ENCODE data around the gene E2F8.

The E2F8 gene

DNA sequence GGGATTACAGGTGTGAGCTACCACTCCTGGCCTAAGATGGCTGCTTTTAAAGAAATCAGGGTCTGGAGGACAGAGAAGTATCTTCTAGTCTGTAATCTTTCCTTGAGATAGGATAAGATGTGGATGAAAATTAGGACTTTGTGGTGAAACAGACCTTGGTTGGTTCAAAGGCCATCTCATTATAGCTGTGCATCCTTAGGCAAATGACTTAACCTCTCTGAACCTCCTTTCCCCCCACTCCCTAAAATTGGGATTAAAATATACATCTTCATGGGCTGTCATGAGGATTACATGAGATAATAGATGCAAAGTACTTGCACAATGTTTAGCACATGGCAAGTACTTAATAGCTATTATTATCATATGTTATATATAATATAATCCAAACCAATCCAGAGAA lies 10.8 kb upstream of the E2F8 start:
- no peak for DNase-seq

DNA sequence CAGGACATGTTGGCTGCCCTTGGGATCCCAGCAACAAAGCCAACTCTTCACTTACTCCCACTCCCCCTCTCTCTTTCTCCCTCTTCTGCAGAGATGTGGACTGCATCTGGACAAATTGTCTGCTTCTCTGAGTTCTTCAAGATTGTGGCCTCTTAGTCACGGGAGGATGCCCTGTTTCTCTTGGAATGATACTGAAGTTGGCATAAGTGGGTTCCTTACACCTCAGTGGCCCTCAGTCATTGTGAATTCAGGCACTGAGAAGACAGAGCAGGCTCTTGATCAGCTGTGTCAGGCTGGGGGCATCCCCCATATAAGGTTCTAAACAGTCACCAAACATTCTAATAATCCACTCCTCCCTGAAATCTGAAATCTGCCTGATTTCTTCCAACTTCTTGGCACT lies 6.1 kb upstream of the E2F8 start:
- no peak for DNase-seq

DNA sequence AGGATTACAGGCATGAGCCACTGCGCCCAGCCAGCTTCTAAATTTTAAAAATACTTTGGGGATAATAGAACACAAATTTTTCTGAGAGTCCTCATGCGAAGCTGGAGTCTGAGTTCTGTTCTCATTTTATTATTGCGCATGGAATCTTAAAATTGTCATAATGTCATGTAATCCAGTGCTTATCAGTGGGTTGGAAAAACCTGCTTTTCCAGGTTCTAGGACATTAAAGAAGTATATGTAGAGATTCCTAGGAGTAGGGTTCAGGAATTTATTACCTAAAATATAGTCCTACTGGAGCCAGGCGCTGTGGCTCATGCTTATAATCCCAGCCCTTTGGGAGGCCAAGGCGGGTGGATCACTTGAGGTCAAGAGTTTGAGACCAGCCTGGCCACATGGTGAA lies 4.6 kb upstream of the E2F8 start:
- no peak for DNase-seq

DNA sequence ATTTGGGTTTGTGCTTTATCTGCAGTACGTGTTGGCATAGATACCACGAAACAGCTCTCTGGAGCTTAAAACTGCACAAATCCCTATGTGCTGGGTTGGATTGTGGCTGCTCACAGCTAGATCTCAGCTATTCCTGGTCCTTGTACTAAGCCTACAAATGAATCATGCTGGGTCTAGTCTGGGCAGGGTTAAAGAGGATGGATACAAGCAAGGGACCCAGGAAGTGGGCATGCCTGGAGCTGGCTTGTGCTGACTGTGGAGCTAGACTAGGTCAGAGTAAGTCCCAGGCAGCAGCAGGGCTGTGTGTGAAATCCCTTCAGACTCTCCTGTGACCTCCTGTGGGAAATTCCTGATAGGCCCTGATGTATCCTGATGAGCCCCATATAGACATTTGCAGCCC lies 3.9 kb upstream of the E2F8 start:
- no peak for DNase-seq

DNA sequence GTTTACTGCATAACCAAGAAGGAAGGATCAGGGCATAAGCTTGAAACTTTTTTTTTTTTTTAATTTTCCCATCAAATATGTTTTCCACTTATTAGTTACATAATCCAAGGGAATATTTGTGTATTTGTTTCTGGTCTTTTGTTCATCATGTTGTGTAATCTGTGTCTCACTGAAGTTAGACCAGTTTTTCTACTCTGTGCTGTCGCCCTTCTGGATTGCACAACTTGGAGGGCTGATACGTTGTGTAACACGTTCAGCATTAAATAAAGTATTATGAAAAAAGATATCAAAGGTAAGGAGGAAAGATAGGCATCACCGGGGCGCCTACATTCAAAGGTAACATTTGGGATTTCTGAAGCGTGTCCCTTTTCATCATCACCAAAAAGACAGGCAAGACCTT lies 3.3 kb upstream of the E2F8 start:
- no peak for DNase-seq

DNA sequence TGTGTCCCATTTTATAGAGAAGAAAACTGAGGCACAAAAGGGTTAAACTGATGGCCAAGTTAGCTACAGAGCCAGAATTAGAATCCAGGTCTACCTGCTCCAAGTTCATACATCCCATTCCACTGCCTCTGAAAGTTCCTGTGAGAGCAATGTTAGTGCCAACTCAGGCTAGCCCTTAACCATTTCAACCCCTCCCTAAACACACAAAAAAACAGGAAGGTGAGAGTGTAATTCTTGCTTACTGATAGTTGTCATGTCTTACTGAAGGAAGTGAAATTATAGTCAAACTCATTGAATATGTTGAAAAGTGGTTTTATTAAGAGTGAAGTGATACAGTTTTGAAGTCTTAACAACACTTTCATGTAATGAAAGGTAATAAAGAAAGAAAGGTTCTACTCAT lies 2.9 kb upstream of the E2F8 start:
- DNase-seq = no peak

DNA sequence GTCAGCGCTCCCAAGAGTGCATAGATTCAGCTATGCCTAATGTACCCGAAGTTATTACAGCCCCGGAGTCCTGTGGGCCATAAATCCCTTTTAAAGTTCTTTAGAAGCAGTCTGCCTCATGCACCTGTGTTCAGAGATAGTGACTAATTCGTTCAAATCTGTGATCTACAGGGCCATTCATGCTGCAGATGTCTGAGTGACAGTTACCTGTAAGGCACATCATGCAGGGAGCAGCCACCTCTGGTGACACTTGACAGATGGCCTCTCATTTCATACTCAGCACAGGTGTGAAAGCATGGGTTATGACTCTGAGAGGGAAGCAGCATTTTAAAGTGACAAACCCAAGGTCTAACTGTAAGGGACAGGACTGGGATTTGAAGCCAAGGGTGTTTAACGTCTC lies 2.4 kb upstream of the E2F8 start:
- no peak for DNase-seq

DNA sequence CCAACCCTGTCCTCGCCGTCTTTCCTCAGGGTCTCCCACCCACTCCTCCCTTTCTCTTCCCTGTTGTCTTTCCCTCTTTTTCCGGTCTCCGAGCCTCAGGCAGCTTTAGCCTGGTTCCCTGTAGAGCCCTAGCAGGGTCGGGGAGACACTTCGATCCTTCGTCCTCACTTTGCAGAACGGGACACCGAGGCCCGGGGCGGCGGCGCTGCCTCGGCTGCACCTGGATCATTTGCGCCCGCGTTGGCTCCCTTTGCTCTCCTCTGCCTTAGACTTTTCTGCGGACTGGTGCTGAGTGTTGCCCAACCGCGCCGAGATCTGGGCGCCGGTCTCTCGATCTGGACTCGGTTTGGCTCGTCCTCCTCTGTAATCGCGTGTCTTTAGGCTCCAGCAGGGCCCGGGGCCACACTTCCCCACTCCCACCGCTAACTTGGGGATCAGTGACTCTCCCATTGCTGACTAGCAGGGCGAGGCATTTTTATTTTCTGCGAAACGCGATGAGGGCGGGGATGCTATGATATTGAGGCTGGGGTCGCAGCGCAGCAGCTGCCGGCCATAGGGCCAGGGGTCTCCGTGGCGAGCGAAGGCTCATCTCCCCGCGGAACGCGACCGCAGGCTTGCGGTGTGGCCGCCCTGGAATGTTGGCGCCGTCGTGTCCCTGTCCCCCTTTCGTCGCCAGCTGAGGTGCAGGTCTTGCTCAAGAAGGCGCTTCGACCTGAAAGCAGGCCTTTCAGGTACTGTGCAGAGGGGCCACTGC lies 1.6 kb upstream of the E2F8 start:
- no peak for DNase-seq

DNA sequence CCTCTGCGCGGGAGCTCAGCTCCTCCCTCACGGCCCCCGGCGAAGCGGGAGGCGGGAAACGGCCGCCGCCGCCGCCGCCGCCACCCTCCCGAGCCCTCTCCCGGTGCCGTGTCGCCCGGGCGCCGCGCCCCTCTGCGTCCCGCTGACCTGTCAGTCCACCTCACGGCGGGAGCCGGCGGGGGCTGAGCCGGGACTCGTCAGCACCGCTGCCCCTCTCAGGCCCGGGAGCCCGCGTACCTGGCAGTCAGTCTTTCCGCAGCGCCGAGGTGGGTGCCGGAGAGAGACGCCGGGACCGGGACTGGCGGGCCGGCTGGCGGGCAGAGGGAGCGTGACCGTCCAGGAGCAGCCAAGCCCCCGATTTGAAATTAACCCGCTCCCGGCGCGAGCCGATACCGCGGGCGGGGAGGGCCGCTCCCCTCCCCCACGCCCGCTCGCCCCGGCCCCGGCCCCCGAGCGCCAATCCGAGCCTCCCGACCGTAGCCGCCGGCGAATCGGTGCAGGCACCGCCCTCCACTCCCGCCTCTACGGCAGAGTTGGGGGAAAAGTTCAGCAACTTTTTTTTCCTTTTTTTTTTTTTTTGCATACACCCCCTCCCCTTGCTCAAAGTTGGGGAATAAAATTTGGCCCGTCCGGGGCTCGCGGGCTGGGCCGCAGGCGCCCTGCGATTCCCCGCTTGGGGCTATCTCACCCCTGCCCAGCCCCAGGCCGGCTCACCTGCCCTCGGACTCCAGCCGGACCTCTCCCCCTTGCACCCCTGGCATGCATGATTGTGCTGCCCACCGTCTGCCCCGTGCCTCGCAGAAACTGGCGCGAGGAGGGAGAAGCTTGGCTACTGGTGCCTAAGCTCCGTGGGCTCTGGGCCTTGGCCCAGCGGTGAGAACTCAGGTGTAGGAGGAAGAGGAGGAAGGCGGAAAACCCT lies 774 bp upstream of the E2F8 start:
- DNase-seq = no peak

DNA sequence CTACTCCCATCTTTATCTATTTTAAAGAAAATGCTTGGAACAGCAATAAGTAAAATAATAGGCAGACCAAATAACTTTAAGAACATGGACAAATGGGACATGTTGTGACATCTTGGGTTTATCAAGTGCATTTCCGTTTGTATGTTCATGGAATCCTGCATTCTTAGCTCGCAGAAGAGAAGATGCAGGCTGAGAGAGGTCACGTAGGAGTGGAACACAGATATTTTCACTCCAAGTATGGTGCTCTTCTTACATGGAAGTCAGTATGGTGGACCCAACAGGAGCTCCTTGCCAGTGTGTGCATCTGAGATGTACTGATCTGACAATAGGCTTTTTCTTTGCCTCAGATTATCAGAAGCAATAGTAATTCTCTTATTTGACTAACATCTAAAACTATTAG lies 1.7 kb downstream of the E2F8 start:
- no peak for DNase-seq

DNA sequence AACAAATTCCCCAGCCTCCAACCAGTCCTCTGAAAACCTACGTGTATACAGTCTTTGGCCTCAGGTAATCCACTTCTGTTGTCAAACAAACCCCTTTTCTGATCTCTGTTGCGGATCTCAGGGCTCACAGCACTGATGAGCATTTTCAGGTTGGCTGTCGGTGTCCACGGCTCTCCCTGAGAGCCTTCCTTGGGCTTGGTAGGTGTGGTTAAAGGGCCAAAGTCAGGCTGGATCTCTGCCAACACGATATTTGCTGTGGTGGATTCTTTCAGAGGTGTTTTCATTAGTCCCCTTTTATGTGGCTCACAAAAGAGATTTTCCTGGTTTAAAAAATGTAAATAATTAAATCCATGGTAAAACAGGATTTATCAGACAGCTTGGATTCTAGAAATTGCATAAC lies 2.9 kb downstream of the E2F8 start:
- no peak for DNase-seq

DNA sequence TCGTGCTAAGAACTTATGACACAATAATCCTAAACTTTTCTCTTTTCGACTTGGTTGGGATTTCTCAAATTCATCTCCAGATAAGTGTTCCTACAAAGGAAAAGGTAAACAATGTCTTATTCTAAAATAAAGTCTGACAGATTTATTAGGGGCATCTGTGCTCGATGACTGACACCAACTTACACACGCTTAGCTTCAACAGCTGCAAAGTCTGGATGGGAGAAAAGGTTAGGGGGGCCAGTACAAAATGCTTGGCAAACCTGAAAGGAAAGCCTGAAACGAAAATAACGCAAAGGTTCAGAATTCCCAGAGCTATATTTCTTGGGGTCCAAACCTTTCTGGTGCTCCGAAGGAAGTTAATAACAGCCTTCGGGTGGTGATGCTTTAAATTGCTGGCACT lies 3.4 kb downstream of the E2F8 start:
- DNase-seq = no peak

DNA sequence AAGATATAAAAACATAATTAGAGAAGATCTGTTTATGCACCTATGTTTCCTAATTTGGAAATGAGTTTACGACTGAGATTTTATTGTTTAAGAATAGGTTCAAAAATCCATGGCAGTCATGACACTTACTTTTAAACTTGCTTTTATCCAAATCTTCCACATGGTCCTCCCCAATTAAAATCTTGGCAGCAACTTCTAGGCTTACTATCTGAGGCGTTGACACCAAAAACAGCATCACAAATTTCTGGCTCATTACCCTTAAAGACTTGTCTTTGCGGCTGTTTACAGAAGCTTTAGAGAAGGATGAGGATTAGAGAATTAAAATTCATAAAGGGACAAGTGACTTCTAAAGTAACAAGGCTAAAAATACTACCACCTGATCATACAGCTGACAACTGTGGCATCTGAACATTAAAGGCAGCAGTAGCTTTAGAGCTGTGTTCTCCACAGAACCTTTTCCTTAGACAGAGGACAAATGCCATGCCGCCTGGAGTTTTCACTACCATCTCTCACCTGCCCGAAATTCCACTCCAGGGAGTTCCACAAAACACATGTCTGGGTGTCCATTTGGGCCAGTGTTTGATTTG lies 6.4 kb downstream of the E2F8 start:
- no peak for DNase-seq

DNA sequence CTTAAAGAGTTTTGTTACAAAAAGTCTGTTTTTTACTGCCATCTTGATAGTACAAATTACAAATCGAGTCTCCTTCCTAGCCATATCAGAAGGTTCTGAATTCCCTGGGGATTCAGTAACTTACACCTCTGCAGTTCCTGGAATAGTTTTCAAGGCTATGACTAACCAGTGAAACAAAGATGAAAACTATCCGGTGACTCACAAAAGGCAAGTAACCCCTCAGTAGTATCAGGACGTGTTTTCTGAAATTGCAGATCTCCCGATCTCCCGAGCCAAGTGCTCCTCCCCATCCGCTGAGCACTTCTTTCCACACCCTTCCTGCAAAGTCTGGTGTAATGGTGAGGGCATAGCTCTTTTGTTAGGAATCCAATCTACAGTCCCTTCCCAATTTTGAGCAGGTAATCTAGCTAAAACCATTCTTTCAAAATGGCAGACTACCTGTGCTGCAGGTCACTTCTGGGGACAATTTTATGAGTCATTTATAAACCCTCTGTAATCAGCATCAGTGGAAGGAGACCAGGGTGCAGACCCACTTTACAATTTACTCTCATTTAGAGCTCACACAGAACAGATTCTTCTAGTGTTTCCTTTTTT lies 7.7 kb downstream of the E2F8 start:
- DNase-seq = no peak

DNA sequence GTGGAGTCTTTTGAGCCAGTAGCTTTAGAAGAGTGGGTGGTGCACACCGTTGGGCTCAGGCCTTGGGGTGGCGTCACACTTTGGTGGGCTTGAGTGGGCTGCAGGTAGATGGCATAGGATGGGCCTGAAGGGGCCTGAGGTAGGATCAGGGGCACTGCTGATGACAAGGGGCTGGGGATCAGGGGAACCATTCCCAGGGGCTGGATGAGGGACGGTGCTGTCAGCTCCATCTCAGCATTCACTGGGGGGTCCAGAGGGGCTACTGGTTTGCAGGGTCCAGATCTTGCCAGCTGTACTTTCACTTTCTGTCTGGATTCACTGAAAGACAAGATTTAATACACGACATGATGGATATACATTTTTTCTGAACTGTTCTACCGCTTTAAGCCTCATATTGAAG lies 11.1 kb downstream of the E2F8 start:
- no peak for DNase-seq

DNA sequence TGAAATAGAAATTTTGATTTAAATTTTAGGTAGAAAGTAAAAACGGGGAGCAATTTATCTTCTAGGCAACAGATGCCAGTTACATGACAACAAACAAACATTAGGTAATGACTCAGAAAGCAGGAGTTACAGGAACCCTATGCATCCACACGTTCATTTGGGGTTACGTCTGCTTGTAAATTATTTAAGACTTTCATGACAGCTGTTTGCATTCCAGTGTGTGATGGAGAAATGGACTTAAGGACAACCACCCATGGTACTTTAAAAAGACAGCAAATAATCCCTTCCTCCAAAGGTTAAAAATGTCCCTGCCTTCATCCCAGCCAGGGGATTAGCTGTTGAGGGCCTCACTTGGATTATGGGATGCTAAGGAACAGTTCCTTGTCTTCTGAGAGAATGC lies 11.8 kb downstream of the E2F8 start:
- no peak for DNase-seq

DNA sequence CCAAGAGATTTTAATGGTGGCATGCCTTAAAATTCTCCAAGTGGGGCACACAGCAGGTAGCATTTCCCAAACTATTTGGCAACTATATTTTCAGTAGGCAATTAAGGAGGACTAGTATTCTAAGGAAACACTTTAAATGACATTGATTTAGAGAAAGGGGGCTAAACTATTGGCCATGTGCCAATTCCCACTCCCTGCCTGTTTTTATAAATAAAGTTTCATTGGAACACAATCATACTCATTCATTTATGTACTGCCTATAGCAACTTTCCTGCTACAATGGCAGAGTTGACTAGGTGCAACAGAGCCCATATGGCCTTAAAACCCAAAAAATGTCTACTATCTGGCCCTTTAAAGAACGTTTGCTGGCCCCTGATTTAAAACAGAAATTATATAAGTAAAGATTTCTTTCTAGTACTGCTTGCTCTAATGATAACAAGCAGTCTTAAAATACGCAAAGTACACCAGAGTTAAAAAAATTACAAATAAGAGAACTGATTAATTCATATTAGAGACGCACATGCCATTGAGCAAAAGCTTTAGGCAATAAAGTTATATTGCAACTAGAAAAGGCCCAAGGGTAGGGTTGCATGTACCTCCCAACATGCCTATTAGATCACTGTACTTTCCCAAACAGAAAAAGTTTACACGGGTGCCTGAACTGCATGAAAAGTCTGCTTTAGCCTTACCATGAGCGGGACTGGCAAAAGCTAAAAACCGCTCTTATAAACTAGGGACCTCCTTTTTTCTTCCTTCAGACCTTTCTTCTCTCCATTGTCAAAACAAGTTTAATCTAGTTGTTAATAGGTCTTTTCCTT lies 14.2 kb downstream of the E2F8 start:
- DNase-seq = no peak

DNA sequence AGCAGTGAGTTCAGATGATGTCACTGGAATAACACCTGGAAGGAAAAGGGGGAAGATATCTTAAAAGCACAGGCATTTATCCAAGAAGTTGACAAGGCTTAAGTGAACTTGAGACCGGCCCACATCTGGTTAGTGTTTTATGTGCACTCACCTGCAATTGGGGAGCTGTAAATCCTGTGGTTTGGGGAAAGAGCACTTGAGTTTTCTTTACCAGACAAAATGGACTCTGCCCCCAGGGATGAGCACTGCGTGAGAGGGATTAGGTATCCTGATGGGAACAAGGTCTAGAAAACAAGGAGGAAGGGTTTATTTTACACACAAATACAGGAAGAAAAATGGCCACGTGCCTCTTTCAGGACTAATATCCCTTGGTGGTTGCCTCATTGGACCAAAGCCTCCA lies 15.2 kb downstream of the E2F8 start:
- DNase-seq = no peak

DNA sequence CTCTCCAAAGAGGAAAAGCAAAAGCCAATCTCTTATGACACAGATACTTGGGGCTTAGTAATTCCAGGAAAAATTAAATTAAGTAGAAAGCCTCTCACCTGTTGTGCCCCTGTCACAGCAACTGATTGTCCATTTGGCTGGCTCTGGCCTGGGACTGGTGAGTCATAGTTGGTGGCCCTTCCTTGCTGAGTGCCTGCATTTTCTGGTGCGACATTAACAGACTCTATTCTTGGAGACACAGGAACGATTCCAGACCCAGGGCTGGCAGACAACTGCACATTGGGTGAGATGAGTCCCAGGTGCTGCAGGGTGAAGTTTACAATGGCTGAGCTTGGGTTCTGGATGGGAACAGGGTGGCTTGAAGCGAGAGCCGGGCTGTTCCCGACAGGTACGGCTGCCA lies 15.6 kb downstream of the E2F8 start:
- no peak for DNase-seq

DNA sequence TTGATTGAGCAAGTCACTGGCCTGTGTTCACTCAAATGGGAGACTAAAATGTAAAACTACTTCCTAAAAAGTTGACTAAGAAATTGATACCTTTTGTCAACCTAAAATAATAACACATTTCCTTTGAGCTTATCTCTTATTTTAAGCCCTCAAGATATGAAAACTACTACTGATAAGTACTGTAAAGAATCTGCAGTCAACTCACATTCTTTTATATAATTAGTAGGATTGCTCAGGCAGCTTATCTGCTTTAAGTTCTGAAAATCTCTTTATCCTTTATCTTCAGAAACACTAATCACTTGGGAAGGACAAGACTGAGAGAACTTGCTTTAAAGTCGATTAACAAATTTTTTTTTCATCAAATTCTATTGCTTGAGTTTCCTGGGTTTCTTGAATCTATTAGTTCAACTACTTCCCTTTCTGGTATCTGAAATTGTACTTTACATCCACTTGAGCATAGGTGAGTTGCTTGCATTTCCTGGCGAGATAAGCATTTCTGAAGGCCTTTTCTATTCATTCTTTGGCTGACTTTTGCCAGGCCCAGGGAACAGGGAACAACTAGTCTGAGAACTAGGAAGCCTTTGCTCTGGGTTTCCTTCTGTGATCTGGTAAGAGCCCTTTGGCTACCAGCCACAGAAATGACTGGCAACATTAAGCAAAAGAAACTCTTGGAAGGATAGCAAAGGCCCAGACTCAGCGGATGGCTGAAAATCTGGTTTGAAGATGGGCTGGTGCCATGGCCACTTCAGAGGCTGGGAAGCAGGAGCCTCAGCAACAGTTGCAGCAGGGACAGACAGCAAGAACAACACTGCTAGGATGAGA lies 19.6 kb downstream of the E2F8 start:
- DNase-seq = no peak

DNA sequence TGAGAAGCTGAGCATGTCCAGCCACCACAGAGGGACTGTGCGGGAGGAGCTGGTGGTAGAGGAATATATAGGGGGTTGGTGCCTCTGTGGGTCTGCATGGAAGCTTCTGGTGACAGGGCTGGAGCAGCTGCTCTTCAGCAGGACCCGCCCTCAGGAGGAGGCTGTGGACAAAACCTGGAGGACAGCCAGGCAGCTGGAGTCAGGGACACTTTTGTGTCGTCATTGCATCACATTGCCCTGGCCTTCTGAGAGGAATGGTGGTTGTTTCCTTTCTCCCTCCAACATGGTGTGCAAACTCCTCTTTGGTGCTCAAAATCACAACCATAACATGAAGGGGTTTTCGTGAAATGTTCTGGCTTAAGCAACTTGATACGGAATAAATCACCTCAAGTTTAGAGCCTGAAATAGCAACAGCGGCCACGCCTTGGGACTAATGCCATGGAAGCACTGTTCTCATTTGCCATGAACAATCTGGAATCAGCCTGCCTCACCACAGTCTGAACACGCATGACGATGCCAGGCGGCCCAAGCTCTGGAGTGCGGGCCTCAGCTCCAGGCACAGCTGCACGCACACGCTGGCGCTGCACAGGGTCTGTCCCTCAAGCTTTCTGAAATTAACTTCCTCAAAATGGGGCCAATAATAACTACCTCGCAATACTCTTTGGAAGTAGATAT lies 21.8 kb downstream of the E2F8 start:
- DNase-seq = no peak

All from activated naive CD4-positive, alpha-beta T cell (primary cell).